HUDEP-2 (cell line): ENCODE results near the gene RARB.
A peak's percentile ranks its signal among the peaks of the same experiment; 100 is the strongest.

Experiments used
- DNase-seq, 76 experiments: peaks; one replicate each; lab custom pipeline; 2025; ENCODE audit not compliant: unreplicated experiment in 76 of 76; lab: John Stamatoyannopoulos, UW

RARB gene

DNA sequence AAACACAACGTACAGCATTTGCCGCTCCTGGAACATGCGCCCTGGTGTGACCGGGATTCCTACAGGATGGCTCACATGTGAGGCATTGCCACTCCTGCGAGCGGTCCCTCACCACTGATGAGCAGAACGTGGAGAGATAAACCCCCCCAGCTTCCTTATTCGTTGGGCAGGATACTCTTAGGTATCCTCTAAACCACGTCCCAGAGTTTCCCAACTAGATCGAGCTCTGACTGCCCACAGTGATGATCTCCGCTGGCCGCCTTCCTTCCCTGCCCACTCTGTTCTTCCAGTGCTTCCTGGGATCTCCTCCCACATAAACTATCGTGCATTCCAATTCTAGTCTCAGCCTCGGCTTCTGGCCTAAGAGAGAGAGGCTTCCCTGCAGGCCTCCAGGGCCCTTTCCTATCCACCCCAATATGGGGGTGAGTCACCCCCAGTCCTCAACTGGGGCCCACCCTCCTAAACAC is 144.9 kb downstream of the RARB start:
- no peak for DNase-seq

DNA sequence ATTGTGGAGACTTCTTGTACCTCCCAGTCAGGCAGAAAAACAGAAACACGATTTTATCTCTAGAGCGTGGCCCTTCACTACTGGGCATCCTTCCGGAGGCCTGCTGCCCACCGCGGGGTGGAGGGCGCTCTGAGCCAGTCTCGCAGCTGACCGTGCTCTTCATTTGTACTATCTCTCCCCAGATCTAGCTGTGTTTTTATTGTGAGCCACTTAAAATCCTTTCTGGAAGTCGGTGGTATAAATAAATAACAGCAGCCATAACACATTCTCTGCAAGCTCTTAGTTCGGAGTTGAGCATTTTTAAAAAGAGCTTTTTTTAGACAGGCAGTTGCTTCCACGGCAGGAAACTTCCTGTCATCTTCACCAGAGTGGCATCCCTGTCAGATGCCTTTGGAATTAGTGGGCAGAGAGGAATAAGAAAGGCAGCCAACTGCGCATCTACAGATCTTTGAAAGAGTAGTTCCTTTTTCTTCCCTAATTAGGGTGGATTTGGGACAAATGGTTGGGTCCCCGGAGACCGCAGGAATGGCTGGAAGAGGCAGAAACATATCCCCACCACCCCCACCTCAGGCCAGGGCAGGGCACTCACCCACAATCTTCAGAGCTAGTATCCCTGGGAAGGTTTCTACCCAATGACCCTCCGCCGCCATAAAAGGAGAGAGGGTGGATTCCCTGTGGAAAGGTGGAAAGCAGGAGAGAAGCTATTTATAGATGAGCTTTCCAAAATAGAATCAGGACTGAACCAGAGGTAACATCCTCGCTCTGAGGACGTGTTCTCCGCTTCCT is 145.5 kb downstream of the RARB start:
- DNase-seq, result no peak

DNA sequence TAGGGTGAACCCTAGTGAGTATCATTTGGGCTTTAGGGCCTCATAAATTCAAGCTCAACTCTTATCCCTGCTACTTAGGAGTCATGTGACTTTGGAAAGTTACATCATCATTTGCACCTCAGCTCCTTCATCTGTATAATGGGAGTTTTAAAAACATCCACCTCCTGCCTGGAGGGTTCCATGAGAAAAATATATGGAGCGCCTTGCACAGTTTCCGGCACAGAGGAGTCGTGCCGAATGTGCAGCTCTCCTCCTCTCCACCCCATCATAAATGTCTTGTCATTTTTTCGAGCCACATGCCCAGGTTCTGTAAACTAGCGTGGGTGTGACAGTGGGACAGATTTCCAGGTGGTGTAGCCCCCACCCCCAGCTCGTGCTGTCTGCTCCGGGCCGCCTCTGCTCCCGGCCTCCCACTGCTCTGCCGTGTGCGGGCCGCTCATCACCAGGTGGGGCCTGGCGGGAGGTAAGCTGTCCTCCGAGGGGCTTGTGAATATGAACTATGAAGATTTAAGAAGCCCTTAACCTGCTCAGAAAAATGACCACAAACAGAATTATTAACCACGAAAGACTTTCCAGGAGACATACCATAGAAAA is 146.2 kb downstream of the RARB start:
- DNase-seq, result no peak

DNA sequence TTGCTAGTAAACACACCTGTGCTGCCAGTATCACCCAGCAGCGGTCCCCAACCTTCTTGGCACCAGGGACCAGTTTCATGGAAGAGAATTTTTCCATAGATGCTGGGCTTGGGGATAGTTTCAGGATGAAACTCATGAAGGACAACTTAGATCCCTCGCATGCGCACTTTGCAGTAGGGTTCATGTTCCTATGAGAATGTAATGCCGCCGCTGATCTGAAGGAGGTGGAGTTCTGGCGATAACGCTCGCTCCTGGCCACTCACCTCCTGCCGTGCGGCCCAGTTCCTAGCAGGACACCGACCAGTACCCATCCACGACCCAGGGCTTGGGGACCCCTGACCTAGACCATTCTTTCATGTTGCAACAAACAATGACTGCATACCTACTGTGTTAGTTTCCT is 146.9 kb downstream of the RARB start:
- DNase-seq, result no peak

DNA sequence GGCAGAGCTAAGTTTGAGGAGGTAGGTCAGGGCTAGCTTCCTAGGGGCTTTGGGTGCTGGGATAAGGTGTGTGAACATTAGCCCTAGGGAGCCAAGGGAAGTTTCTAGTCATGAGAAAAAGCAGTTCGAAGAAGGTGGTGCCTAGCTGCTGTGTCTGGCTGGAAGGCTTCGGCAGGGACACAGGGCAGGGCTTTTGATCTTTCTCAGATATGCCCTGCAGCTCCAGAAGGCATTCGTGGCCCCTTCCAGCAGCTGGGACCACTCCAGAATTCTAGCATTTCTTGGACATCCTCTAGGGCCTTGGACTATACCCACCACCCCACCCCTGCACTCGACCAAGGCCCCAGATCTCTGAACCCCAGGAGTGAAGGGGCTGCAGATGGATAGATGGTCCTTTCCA is 148.1 kb downstream of the RARB start:
- DNase-seq, result no peak

DNA sequence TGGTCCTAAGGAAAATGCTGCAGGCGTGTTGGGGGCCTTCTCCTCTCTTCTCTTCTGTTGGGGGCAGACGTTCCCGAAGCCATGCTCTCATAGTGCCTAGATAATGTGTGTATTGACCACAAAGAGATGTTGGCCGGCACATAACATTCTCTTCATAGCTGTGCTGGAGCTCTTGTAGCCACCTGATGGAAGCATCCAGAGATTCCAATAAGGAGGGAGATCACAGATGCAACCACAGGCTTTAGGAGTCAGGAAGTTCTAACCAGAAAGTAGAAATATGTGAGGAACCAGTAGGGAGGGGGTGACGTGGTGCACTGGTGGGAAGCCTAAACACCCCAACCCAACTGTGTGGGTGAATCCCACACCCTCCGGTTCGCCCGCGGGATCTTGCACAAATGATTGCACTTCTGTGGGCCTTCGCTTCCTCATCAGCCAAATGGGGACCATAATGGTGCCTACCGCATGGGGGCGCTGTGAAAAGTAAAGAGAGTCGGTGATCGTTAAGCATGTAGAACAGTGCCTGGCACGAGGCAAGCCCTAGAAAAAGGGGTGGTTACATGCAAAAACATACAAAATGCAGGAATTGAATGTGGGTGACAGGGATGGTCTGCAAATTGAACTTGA is 148.9 kb downstream of the RARB start:
- peak in 5 of 76 experiments; percentile 4 to 40 (median 15) for DNase-seq

GRCh38 chr3:25578059-25578458 is 150.0 kb downstream of the RARB start:
- no peak for DNase-seq

DNA sequence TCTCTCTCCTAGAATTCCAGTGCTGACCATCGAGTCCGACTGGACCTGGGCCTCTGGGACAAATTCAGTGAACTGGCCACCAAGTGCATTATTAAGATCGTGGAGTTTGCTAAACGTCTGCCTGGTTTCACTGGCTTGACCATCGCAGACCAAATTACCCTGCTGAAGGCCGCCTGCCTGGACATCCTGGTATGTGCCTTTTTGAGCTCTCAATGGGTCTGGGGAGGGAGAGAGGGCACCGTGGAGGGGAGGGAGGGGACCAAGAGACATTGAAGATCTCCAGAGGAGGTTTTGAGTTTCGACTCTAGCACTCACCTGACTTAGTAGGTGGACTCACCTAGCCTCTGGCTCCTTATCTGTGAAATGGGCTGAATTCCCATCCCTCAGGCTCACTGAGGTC is 152.5 kb downstream of the RARB start:
- no peak for DNase-seq

- DNase-seq, result no peak
Observed at GRCh38 chr3:25581335-25581734, 153.3 kb downstream of the RARB start.

GRCh38 chr3:25581823-25582222 is 153.8 kb downstream of the RARB start:
- no peak for DNase-seq

GRCh38 chr3:25582242-25582641 is 154.2 kb downstream of the RARB start:
- DNase-seq, result peak in 28 of 76 experiments; percentile 3 to 71 (median 20)

GRCh38 chr3:25583343-25583742 is 155.3 kb downstream of the RARB start:
- DNase-seq, result no peak

DNA sequence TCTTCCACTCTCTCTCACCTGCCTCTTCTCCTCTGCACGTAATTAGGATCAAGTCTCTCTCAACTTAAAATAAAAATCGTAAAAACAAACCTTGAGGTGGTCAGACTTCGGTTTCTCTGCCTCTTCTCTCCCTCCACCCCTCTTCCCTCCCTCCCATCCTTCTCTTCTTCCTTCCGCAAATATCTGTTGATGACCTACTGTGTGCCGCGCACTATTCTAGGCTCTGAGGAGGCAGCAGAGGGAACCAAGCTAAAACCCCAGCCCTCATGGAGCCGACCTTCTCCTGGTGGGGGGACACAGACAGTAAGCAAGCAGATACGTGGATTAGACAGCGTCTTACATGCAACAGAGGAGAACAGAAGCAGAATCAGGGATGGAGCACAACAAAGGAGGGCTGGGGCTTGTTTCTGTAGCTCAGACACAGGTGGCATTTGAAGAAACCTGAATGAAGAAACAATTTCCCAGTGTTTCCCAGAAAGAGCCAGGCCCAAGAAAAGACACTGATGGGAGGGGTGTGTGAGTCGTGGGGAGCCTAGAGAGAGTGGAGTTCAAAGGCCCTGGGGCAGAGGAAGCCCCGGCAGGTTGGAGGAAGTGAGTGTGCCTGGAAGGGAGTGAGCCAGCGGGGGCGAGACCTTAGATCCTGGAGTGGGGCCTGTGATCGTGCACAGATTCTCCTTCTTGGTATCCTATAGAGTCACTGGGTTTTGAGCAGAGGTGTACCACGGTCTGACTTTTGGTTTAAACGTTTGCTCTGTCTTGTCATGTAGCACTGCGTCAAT is 156.1 kb downstream of the RARB start:
- no peak for DNase-seq

- DNase-seq, result no peak
Observed at GRCh38 chr3:25585361-25586166, 157.5 kb downstream of the RARB start.

- no peak for DNase-seq
Observed at GRCh38 chr3:25586167-25586505, 158.1 kb downstream of the RARB start.

GRCh38 chr3:25586553-25586952 is 158.5 kb downstream of the RARB start:
- DNase-seq, result no peak

- DNase-seq, result no peak
Observed at GRCh38 chr3:25587094-25587493, 159.0 kb downstream of the RARB start.

DNA sequence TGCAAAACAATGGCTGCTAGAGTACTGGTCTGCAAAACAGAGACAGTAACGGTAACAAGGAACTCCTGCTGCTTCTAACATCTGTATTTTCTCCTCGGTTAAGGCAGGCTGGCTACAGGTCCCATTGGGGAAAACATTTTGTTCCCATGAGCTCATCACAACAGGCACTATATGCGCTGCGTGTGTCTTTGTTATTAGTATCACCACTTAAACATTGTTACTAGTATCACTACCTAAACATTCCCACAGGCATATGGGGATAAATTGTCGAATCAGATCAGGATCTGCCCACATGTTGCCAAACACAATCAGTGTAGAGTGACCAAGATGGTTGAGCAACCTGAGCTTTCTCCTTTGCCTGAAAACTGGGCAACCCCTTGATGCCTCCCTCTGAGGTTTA is 159.5 kb downstream of the RARB start:
- no peak for DNase-seq

- DNase-seq, result no peak
Observed at GRCh38 chr3:25587975-25588374, 159.9 kb downstream of the RARB start.

- DNase-seq, result no peak
Observed at GRCh38 chr3:25588441-25589103, 160.5 kb downstream of the RARB start.
